Measurements from ENCODE around the gene SRMS.
A peak's percentile ranks its signal among the peaks of the same experiment; 100 is the strongest.

SRMS gene

DNA sequence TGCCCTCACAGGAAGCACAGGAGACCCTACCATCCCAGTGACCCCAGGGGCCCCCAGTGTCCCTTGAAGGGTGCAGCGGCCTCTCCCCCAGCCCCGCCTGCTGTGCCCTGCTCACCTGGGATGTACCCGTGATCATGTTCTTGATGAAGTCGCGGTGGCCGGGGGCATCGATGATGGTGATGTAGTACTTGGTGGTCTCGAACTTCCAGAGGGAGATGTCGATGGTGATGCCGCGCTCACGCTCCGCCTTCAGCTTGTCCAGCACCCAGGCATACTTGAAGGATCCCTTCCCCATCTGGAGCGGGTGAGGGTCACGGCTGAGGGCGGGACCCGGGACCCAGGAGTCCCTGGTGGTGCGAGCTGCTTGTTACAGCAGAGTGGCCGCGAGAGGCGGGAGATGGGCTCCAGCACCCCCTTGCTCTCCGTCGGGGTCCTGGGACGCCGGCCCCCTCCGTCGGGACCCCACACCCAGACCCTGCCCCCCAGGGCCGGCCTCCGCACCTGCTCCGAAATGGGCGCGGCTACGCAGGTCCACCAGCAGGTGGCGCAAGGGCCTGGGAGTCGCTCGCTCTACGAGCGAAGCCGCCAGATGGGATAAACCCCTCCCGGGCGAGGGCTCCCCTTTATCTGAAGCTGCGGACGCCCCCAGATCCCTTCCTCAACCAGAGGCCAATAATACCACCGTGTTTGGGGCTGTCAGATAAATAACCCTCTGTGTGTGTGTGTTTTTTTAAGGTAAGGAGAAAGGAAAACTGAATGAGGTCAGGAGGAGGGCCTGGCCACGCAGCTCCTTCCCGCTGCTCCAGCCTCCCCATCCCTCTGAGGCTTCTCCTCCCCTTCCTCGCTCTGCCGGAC lies 51.6 kb downstream of the SRMS start:
- Histone ChIP-seq H3K9ac (ENCODE audit: low read depth in 1 of 2, low read length in 2 of 2) (peak overlapping the region in 1 of 2 donors; percentile 46), H3K27ac (ENCODE audit: low read depth in 2 of 2, low read length in 2 of 2) (no peak overlapping the region), H3K4me1 (ENCODE audit: control insufficient read depth in 2 of 2, insufficient read depth in 2 of 2, low read length in 2 of 2) (peaks cover 2% of the 10 kb centered on the region in 2 donors), H3K27me3 (ENCODE audit: control insufficient read depth in 2 of 2, insufficient read depth in 2 of 2, low read length in 2 of 2) (peaks cover 13 to 21% of the 10 kb centered on the region in 2 donors), H3K4me3 (ENCODE audit: low read length in 2 of 2) (peak overlapping the region; percentile 41 to 65), H3K9me3 (ENCODE audit: control insufficient read depth in 2 of 2, low read length in 2 of 2) (no peaks in the 10 kb centered on the region), H3K36me3 (ENCODE audit: control insufficient read depth in 2 of 2, insufficient read depth in 2 of 2, low read length in 2 of 2) (no peaks in the 10 kb centered on the region)

- no peaks in the 10 kb centered on the region for H3K9me3 ChIP-seq (ENCODE audit: control insufficient read depth in 2 of 2, low read length in 2 of 2)
- no peaks in the 10 kb centered on the region for H3K36me3 ChIP-seq (ENCODE audit: control insufficient read depth in 2 of 2, insufficient read depth in 2 of 2, low read length in 2 of 2)
- no peak overlapping the region for H3K9ac ChIP-seq (ENCODE audit: low read depth in 1 of 2, low read length in 2 of 2)
- H3K4me1 ChIP-seq (ENCODE audit: control insufficient read depth in 2 of 2, insufficient read depth in 2 of 2, low read length in 2 of 2), result peaks cover 2% of the 10 kb centered on the region in 2 donors
- no peak overlapping the region for H3K4me3 ChIP-seq (ENCODE audit: low read length in 2 of 2)
- peaks cover 10 to 17% of the 10 kb centered on the region in 2 donors for H3K27me3 ChIP-seq (ENCODE audit: control insufficient read depth in 2 of 2, insufficient read depth in 2 of 2, low read length in 2 of 2)
- H3K27ac ChIP-seq (ENCODE audit: low read depth in 2 of 2, low read length in 2 of 2), result no peak overlapping the region
Observed at GRCh38 chr20:63495167-63495720, 52.3 kb downstream of the SRMS start.

DNA sequence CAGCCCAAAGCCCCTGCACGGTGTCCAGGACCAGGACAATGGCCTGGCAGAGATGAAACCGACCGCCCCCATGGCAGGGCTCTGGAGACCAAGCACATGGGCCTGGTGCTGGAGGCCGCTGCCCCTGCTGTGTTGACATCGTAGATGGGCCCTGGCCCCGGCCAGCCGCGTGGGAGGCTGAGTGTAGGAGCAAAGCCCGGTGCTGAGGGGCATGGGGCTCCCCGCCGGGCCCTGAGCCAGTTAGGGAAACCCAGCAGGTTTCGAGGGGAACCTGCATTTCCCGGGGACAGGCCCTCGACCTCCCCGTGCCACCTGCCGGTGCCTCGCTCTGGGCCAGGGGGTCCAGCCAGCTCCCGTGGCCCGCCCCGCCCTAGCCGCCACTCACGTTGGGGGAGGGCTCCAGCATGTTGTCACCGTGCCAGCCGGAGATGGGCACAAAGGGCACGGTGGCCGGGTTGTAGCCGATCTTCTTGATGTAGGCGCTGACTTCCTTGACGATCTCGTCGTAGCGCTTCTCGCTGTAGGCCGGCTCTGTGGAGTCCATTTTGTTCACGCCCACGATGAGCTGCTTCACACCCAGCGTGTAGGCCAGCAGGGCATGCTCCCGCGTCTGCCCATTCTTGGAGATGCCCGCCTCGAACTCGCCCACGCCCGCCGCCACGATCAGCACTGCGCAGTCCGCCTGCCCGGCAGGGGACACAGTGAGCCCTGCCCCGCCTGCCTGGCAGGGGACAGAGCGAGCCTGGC lies 53.0 kb downstream of the SRMS start:
- Histone ChIP-seq H3K4me1 (ENCODE audit: control insufficient read depth in 2 of 2, insufficient read depth in 2 of 2, low read length in 2 of 2) (peaks cover 2% of the 10 kb centered on the region in 2 donors), H3K36me3 (ENCODE audit: control insufficient read depth in 2 of 2, insufficient read depth in 2 of 2, low read length in 2 of 2) (no peaks in the 10 kb centered on the region), H3K4me3 (ENCODE audit: low read length in 2 of 2) (no peak overlapping the region), H3K9me3 (ENCODE audit: control insufficient read depth in 2 of 2, low read length in 2 of 2) (no peaks in the 10 kb centered on the region), H3K9ac (ENCODE audit: low read depth in 1 of 2, low read length in 2 of 2) (no peak overlapping the region), H3K27ac (ENCODE audit: low read depth in 2 of 2, low read length in 2 of 2) (no peak overlapping the region), H3K27me3 (ENCODE audit: control insufficient read depth in 2 of 2, insufficient read depth in 2 of 2, low read length in 2 of 2) (peaks cover 10 to 13% of the 10 kb centered on the region in 2 donors)

DNA sequence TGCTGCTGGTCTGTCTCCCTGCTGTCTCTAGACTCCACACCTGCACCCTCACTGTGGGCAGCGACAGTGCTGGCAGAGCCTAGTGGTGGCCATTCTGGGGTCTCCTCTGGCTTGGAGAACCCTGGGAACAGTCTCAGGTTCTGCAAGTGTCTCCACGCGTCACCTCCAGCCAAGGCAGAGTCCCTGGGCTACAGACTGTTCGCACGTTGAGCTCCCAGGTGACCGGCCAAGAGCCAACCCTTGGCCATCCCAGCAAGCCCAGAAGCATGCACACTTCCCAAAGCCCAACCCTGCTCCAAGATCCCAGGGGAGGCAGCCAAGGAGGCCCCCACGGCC lies 53.5 kb downstream of the SRMS start:
- H3K4me3 ChIP-seq (ENCODE audit: low read length in 2 of 2), result no peak overlapping the region
- no peaks in the 10 kb centered on the region for H3K9me3 ChIP-seq (ENCODE audit: control insufficient read depth in 2 of 2, low read length in 2 of 2)
- no peaks in the 10 kb centered on the region for H3K36me3 ChIP-seq (ENCODE audit: control insufficient read depth in 2 of 2, insufficient read depth in 2 of 2, low read length in 2 of 2)
- no peak overlapping the region for H3K27ac ChIP-seq (ENCODE audit: low read depth in 2 of 2, low read length in 2 of 2)
- H3K4me1 ChIP-seq (ENCODE audit: control insufficient read depth in 2 of 2, insufficient read depth in 2 of 2, low read length in 2 of 2), result peaks cover 0 to 2% of the 10 kb centered on the region in 2 donors
- peaks cover 9 to 10% of the 10 kb centered on the region in 2 donors for H3K27me3 ChIP-seq (ENCODE audit: control insufficient read depth in 2 of 2, insufficient read depth in 2 of 2, low read length in 2 of 2)
- H3K9ac ChIP-seq (ENCODE audit: low read depth in 1 of 2, low read length in 2 of 2), result no peak overlapping the region

- H3K4me3 ChIP-seq (ENCODE audit: low read length in 2 of 2), result no peak overlapping the region
- H3K36me3 ChIP-seq (ENCODE audit: control insufficient read depth in 2 of 2, insufficient read depth in 2 of 2, low read length in 2 of 2), result no peaks in the 10 kb centered on the region
- H3K9ac ChIP-seq (ENCODE audit: low read depth in 1 of 2, low read length in 2 of 2), result no peak overlapping the region
- peaks cover 0 to 2% of the 10 kb centered on the region in 2 donors for H3K4me1 ChIP-seq (ENCODE audit: control insufficient read depth in 2 of 2, insufficient read depth in 2 of 2, low read length in 2 of 2)
- no peak overlapping the region for H3K27ac ChIP-seq (ENCODE audit: low read depth in 2 of 2, low read length in 2 of 2)
- H3K27me3 ChIP-seq (ENCODE audit: control insufficient read depth in 2 of 2, insufficient read depth in 2 of 2, low read length in 2 of 2), result peaks cover 9 to 10% of the 10 kb centered on the region in 2 donors
- no peaks in the 10 kb centered on the region for H3K9me3 ChIP-seq (ENCODE audit: control insufficient read depth in 2 of 2, low read length in 2 of 2)
Observed at GRCh38 chr20:63493563-63494020, 54.0 kb downstream of the SRMS start.

- peaks cover 4 to 10% of the 10 kb centered on the region in 2 donors for H3K27me3 ChIP-seq (ENCODE audit: control insufficient read depth in 2 of 2, insufficient read depth in 2 of 2, low read length in 2 of 2)
- H3K27ac ChIP-seq (ENCODE audit: low read depth in 2 of 2, low read length in 2 of 2), result no peak overlapping the region
- H3K9me3 ChIP-seq (ENCODE audit: control insufficient read depth in 2 of 2, low read length in 2 of 2), result no peaks in the 10 kb centered on the region
- H3K4me1 ChIP-seq (ENCODE audit: control insufficient read depth in 2 of 2, insufficient read depth in 2 of 2, low read length in 2 of 2), result peaks cover 0 to 2% of the 10 kb centered on the region in 2 donors
- H3K9ac ChIP-seq (ENCODE audit: low read depth in 1 of 2, low read length in 2 of 2), result no peak overlapping the region
- no peaks in the 10 kb centered on the region for H3K36me3 ChIP-seq (ENCODE audit: control insufficient read depth in 2 of 2, insufficient read depth in 2 of 2, low read length in 2 of 2)
- no peak overlapping the region for H3K4me3 ChIP-seq (ENCODE audit: low read length in 2 of 2)
Observed at GRCh38 chr20:63492982-63493381, 54.6 kb downstream of the SRMS start.

DNA sequence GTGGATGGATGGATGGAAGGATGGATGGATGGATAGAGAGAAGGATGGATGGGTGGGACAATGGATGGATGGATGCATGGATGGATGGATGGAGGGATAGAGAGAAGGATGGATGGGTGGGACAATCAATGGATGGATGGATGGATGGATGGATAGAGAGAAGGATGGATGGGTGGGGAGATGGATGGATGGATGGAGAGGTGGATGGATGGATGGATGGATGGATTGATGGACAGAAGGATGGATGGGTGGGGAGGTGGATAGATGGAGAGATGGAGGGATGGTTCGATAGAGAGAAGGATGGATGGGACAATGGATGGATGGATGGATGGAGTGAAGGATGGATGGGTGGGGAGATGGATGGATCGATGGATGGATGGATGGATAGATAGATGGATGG lies 55.0 kb downstream of the SRMS start:
- Histone ChIP-seq H3K9ac (ENCODE audit: low read depth in 1 of 2, low read length in 2 of 2) (no peak overlapping the region), H3K27me3 (ENCODE audit: control insufficient read depth in 2 of 2, insufficient read depth in 2 of 2, low read length in 2 of 2) (peaks cover 1 to 12% of the 10 kb centered on the region in 2 donors), H3K36me3 (ENCODE audit: control insufficient read depth in 2 of 2, insufficient read depth in 2 of 2, low read length in 2 of 2) (no peaks in the 10 kb centered on the region), H3K9me3 (ENCODE audit: control insufficient read depth in 2 of 2, low read length in 2 of 2) (no peaks in the 10 kb centered on the region), H3K27ac (ENCODE audit: low read depth in 2 of 2, low read length in 2 of 2) (no peak overlapping the region), H3K4me1 (ENCODE audit: control insufficient read depth in 2 of 2, insufficient read depth in 2 of 2, low read length in 2 of 2) (peaks cover 0 to 2% of the 10 kb centered on the region in 2 donors), H3K4me3 (ENCODE audit: low read length in 2 of 2) (no peak overlapping the region)

DNA sequence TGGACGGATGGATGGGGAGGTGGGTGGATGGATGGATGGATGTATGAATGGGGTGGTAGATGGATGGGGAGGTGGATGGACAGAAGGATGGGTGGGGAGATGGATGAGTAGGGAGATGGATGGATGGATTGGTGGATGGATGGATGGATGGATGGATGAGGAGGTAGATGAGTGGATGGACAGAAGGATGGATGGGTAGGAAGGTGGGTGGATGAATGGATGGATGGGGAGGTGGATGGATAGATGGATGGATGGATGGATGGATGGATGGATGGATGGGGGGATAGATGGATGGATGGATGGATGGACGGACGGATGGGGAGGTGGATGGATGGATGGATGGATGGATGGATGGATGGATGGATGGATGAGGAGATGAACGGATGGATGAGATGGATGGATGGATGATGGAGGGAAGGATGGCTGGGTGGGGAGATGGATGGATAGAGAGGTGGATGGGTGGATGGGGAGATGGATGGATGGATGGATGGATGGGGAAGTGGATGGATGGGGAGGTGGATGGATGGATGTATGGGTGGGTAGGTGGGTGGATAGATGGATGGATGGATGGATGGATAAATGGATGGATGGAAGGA lies 55.8 kb downstream of the SRMS start:
- H3K9ac ChIP-seq (ENCODE audit: low read depth in 1 of 2, low read length in 2 of 2), result no peak overlapping the region

GRCh38 chr20:63491078-63491477 lies 56.5 kb downstream of the SRMS start:
- Histone ChIP-seq H3K4me3 (ENCODE audit: low read length in 2 of 2) (no peak overlapping the region), H3K9me3 (ENCODE audit: control insufficient read depth in 2 of 2, low read length in 2 of 2) (no peaks in the 10 kb centered on the region), H3K27me3 (ENCODE audit: control insufficient read depth in 2 of 2, insufficient read depth in 2 of 2, low read length in 2 of 2) (peaks cover 3 to 7% of the 10 kb centered on the region in 2 donors), H3K27ac (ENCODE audit: low read depth in 2 of 2, low read length in 2 of 2) (no peak overlapping the region), H3K36me3 (ENCODE audit: control insufficient read depth in 2 of 2, insufficient read depth in 2 of 2, low read length in 2 of 2) (no peaks in the 10 kb centered on the region), H3K4me1 (ENCODE audit: control insufficient read depth in 2 of 2, insufficient read depth in 2 of 2, low read length in 2 of 2) (no peaks in the 10 kb centered on the region), H3K9ac (ENCODE audit: low read depth in 1 of 2, low read length in 2 of 2) (no peak overlapping the region)

More for the DNA sequence above, 55.8 kb downstream of the SRMS start:
- peaks cover 0 to 2% of the 10 kb centered on the region in 2 donors for H3K4me1 ChIP-seq (ENCODE audit: control insufficient read depth in 2 of 2, insufficient read depth in 2 of 2, low read length in 2 of 2)
- no peaks in the 10 kb centered on the region for H3K36me3 ChIP-seq (ENCODE audit: control insufficient read depth in 2 of 2, insufficient read depth in 2 of 2, low read length in 2 of 2)
- H3K9me3 ChIP-seq (ENCODE audit: control insufficient read depth in 2 of 2, low read length in 2 of 2), result no peaks in the 10 kb centered on the region
- H3K4me3 ChIP-seq (ENCODE audit: low read length in 2 of 2), result no peak overlapping the region
- no peak overlapping the region for H3K27ac ChIP-seq (ENCODE audit: low read depth in 2 of 2, low read length in 2 of 2)
- peaks cover 3 to 7% of the 10 kb centered on the region in 2 donors for H3K27me3 ChIP-seq (ENCODE audit: control insufficient read depth in 2 of 2, insufficient read depth in 2 of 2, low read length in 2 of 2)
